ENCODE data around the gene OBP2B.
"Not testable (repeated sequence)": the region's sequence is repeated elsewhere in the genome, so short reads cannot be mapped to it uniquely, and the experiment has no call there.

Gene OBP2B

DNA sequence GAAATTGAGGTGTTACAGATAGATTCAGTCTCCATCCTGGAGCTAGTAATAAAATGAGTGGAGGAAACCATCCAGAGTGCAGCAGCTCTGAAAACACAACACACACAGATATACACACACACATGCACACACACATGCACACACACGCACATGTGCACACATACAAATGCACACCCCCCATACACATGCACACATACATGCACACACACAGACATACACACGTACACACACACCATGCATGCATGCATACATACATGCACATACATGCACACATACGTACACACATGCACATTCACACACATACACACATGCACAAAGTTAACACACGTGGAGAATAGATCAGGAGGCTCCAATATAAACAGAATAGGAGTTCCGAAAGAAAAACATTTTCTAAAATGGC lies 21.0 kb upstream of the OBP2B start:
- no peak for DNase-seq (ENCODE audit: low read depth)
- TF ChIP-seq CTCF (conservative IDR thresholded peaks at IDR 0.05; ENCODE audit: low read depth, low read length): no peak
- H3K4me3 ChIP-seq (ENCODE audit: low read length): no peak overlapping the region

GRCh38 chr9:133228474-133229193 lies 19.6 kb upstream of the OBP2B start:
- not testable (repeated sequence) for H3K4me3 ChIP-seq (ENCODE audit: low read length); DNase-seq (ENCODE audit: low read depth)

GRCh38 chr9:133227996-133228395 lies 18.9 kb upstream of the OBP2B start:
- not testable (repeated sequence) for H3K4me3 ChIP-seq (ENCODE audit: low read length); DNase-seq (ENCODE audit: low read depth)

DNA sequence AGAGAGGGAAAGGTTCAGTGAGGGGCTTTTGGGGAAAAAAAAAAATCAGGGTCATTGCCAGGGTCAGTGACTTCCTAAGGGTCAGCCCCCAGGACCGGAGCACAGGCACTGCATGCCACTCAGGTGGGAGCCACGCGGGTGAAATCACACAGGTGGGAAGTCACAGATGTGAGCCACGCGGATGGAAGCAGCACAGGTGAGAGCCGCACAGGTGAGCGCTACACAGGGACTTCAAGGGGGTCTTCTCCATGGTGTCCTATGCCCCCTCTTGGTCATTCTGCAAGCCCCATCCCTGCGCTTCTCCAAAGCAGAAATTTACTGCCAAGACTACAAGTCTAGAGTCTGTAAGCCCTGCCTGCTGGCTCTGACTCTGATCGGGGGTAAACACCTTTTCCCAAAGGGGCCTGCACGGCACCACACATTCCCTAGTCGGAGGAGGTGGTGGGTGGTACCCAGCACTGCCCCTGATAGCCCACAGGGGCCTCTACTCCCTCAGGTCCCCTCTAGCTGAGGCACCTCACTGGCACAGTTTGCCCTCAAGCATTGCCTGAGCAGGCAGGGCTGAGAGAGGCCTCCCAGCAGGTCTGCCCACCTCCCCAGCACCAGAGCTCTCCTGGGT lies 18.3 kb upstream of the OBP2B start:
- DNase-seq (ENCODE audit: low read depth): no peak
- TF ChIP-seq CTCF (conservative IDR thresholded peaks at IDR 0.05; ENCODE audit: low read depth, low read length): no peak
- no peak overlapping the region for H3K4me3 ChIP-seq (ENCODE audit: low read length)

- no peak for TF ChIP-seq CTCF (conservative IDR thresholded peaks at IDR 0.05; ENCODE audit: low read depth, low read length)
- DNase-seq (ENCODE audit: low read depth): no peak
- H3K4me3 ChIP-seq (ENCODE audit: low read length): no peak overlapping the region
Measured at GRCh38 chr9:133226219-133227171, 17.4 kb upstream of the OBP2B start.

DNA sequence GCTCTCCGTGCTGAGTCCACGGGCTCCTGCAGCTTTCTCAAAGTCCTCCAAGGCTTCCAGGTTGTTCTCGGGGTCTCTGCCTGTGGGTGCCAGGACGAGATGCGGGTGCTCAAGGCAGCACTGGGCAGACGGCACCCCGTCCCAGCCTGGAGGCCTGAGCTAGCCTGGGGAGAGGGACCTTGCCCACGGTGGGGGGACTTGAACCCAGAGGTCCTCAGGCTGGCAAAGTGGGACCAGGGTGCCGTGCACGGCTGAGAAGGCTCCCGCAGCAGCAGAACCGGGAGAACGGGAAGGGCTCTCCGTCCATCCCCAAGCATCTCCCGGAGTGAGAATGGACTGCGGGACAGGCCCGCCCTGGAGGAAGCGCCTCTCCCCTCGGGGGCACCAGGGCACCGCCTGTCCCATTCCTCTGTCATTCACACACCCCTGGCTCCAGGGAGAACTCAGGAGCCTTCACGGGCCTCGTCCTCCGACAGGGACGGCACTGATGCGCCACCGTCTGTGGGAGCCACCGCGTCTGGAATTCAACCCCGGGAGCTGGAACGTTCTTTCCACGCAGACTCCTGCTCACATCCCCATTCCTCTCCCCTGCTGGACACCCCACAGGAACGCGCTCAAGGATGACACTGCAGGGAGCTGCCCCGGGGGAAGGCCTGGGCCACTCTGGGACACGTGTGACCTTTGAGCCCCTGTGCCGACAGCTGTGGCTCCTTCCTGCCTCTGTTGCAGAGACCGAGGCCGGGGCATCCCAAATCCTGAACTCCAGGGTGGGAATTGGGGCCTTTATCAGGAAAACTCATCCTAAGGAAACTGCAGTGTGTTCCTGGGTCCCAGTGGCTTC lies 16.3 kb upstream of the OBP2B start:
- no peak for DNase-seq (ENCODE audit: low read depth)
- no peak overlapping the region for H3K4me3 ChIP-seq (ENCODE audit: low read length)
- TF ChIP-seq CTCF (conservative IDR thresholded peaks at IDR 0.05; ENCODE audit: low read depth, low read length): no peak

DNA sequence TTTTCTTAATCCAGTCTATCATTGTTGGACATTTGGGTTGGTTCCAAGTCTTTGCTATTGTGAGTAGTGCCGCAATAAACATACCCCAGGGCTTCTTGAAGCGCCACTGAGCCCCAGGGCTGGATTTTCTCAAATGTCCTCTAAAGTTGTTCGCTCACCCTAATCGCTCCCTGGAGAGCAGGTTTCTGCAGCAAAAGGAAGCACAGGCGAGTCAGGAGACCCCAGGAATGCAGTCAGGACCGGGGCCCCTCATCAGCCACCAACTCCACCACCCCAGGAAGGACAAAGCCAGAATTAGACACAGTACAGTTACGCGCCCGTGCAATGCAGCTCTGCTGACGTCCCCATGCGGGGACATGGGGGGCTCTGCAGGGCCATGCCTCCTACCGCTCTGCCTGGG lies 15.7 kb upstream of the OBP2B start:
- TF ChIP-seq CTCF (conservative IDR thresholded peaks at IDR 0.05; ENCODE audit: low read depth, low read length): no peak
- H3K4me3 ChIP-seq (ENCODE audit: low read length): no peak overlapping the region
- DNase-seq (ENCODE audit: low read depth): no peak

DNA sequence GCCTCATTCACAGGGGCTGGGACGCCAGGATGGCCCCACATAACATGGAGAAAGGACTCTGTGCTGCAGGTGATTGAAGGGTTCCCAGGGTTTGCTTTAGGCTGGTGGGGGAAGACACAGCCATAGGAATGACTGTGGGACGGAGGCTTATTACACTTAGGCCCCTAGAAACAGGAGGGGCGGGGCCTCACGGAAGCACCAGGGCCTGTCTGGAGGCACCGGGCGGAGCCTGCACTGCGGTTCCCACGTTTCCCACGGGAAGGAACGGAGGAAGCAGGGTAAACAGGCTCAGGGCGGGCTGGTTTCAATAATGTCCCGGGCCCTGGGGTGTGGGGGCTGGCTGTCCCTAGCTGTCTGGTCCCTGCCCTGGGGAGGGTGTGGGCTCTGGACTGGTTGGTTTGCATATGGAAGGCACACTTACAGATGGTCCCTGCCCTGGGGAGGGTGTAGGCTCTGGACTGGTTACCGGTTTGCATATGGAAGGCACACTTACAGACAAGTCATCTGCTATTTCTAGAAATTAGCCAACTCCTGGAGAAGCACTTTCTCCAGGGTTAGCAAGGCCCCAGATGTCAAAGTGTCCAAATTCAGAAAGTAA lies 14.2 kb upstream of the OBP2B start:
- not testable (repeated sequence) for DNase-seq (ENCODE audit: low read depth); H3K4me3 ChIP-seq (ENCODE audit: low read length)

DNA sequence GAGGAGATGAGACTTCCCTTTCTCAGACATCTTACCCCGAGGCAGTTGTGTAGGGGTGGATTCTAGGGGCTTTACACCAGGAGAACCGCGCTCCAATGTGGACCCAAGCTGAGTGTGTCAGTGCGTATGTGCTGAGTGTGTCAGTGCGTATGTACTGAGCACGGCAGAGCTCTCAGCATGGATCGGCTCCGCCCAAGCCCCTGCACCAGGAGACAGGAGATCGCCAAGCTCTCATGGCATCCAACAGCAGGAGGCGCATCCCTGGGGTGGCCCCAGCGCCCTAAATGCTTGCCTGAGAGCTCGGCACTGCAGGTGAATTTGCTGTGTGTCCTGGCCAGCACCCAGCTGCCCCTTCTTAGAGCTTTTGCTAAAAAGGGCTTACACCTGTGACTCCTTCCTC lies 12.9 kb upstream of the OBP2B start:
- H3K4me3 ChIP-seq (ENCODE audit: low read length); DNase-seq (ENCODE audit: low read depth): not testable (repeated sequence)

Measured in retinal pigment epithelial cell (primary cell).